PC-3 (cell line): ENCODE measurements around the gene CTNND2. TPM values are rescaled to one million over a fixed set of nuclear protein-coding genes. Genes with fewer than 3 reads are reported as not detected.

Source experiments
- ATAC-seq: fragments of 200-7000 bp; cut with Tn5 transposase; 2 replicates; pipeline ENCODE4 v1.9.1; 2020; ENCODE audit warnings: mild to moderate bottlenecking, moderate library complexity
- BruUV-seq: library from RNA; stranded (reverse); fragments of 400-500 nt; replicated peaks from 2 replicates; lab custom pipeline; 2021; lab: Mats Ljungman, UMichigan
- CTCF ChIA-PET: fragments of 300-600 bp; sonication (Branson Sonifier 250); formaldehyde crosslinking; loops from one replicate; lab custom pipeline; 2022; ENCODE audit warnings: antibody characterized with exemption; lab: Charles Lee
- POLR2A ChIA-PET: fragments of 300-600 bp; sonication (Branson Sonifier 250); formaldehyde crosslinking; loops from one replicate; lab custom pipeline; 2022; ENCODE audit warnings: antibody characterized with exemption; ENCODE audit not compliant: unreplicated experiment; lab: Charles Lee
- DNase-seq: peaks from one replicate; pipeline ENCODE4 v3.0.0-alpha.2; 2015
- H2AFZ ChIP-seq: fragments of 300-600 bp; sonication (generic); 2 replicates; pipeline ENCODE4 v1.6.0; 2016; ENCODE audit warnings: antibody characterized with exemption, low read length
- H3F3A ChIP-seq: fragments of 300-600 bp; sonication (generic); one replicate; pipeline ENCODE4 v1.6.0; 2017; ENCODE audit warnings: antibody characterized with exemption, low read length, control low read depth, mild to moderate bottlenecking; ENCODE audit not compliant: unreplicated experiment
- H3K27ac ChIP-seq: fragments of 300-600 bp; sonication (generic); 2 replicates; pipeline ENCODE4 v1.5.1; 2016; ENCODE audit warnings: mild to moderate bottlenecking, low read length
- H3K27me3 ChIP-seq: fragments of 300-600 bp; sonication (generic); 2 replicates; pipeline ENCODE4 v1.6.1; 2016; ENCODE audit warnings: low read length, mixed read lengths
- H3K36me3 ChIP-seq: fragments of 300-600 bp; sonication (generic); 2 replicates; pipeline ENCODE4 v1.6.1; 2016; ENCODE audit warnings: low read depth, mixed run types, low read length, mixed read lengths
- H3K4me1 ChIP-seq: fragments of 300-600 bp; sonication (generic); 2 replicates; pipeline ENCODE4 v1.5.1; 2016; ENCODE audit warnings: low read length; ENCODE audit not compliant: insufficient read depth
- H3K4me2 ChIP-seq: fragments of 300-600 bp; sonication (generic); 2 replicates; pipeline ENCODE4 v1.6.0; 2016; ENCODE audit warnings: low read length
- H3K4me3 ChIP-seq: fragments of 300-600 bp; sonication (generic); 2 replicates; pipeline ENCODE4 v1.5.1; 2016; ENCODE audit warnings: mild to moderate bottlenecking, low read length, mixed read lengths
- H3K79me2 ChIP-seq: fragments of 300-600 bp; sonication (generic); 2 replicates; pipeline ENCODE4 v1.6.1; 2017; ENCODE audit warnings: low read length, mixed read lengths
- H3K9ac ChIP-seq: fragments of 300-600 bp; sonication (generic); 2 replicates; pipeline ENCODE4 v1.6.0; 2016; ENCODE audit warnings: mild to moderate bottlenecking, low read length
- H3K9me2 ChIP-seq: fragments of 300-600 bp; sonication (generic); replicated peaks from 2 replicates; pipeline ENCODE4 v1.6.1; 2016; ENCODE audit warnings: mixed run types, low read length, mixed read lengths
- H3K9me3 ChIP-seq: fragments of 300-600 bp; sonication (generic); 2 replicates; pipeline ENCODE4 v1.6.1; 2016; ENCODE audit warnings: low read length, mixed read lengths
- H4K20me1 ChIP-seq: fragments of 300-600 bp; sonication (generic); 2 replicates; pipeline ENCODE4 v1.6.1; 2016; ENCODE audit warnings: low read length, mixed read lengths
- CTCF ChIP-seq: fragments of 300-600 bp; sonication (generic); conservative IDR thresholded peaks from 2 replicates; pipeline ENCODE4 v1.5.1; 2017; ENCODE audit warnings: antibody characterized with exemption, low read depth, mild to moderate bottlenecking, low read length
- EZH2 ChIP-seq: fragments of 300-600 bp; sonication (generic); IDR thresholded peaks from one replicate; pipeline ENCODE4 v1.6.1; 2017; ENCODE audit warnings: antibody characterized with exemption, mild to moderate bottlenecking, low read length; ENCODE audit not compliant: unreplicated experiment
- EZH2phosphoT487 ChIP-seq: fragments of 300-600 bp; sonication (generic); IDR thresholded peaks from 2 replicates; pipeline ENCODE4 v1.6.1; 2018; ENCODE audit warnings: mild to moderate bottlenecking, antibody characterized with exemption, low read length, borderline replicate concordance
- intact Hi-C: fragments of 100-400 bp; cut with micrococcal nuclease; formaldehyde crosslinking; loops from 2 replicates; pipeline ENCODE4 v1.9.0; 2023
- total RNA-seq: library from RNA; depleted of rRNA; stranded (reverse); fragments of >200 nt; gene quantifications from 2 replicates; pipeline ENCODE4 v1.2.3, GENCODE V29; 2014

The CTNND2 gene
- total RNA-seq, 1 experiment from 2014 or later: 1.8 TPM

DNA sequence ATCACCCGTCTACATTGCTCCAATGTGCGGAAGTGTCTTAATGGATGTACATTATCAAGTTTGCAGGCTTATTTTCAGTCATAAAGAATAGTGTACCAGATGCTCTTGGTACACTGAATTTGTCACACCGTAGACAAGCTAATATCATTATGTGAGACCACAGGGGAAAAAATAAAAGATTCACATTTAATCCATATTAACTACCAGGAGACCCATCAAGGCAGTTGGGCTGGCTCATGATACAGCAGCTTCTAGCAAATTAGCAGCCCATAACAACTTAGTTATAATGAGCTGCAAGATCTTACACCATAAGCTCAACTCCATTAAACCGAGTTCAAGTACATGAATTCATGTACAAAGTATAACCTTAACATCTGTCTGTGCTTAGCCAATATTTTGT is 324.9 kb downstream of the CTNND2 start:
- Histone ChIP-seq H3K4me3 (no peak overlapping the region), H3K79me2 (no peaks in the 10 kb centered on the region), H3K27me3 (peaks cover 19% of the 10 kb centered on the region; the same call in 1 of the 2 replicates), H3K36me3 (no peaks in the 10 kb centered on the region), H3F3A (no peaks in the 10 kb centered on the region), H3K4me2 (no peak overlapping the region), H2AFZ (no peak overlapping the region), H4K20me1 (no peaks in the 10 kb centered on the region), H3K9me3 (no peaks in the 10 kb centered on the region), H3K27ac (no peak overlapping the region), H3K9me2 (no peaks in the 10 kb centered on the region), H3K4me1 (peaks cover 3% of the 10 kb centered on the region; the same call in 1 of the 2 replicates), H3K9ac (no peak overlapping the region)
- DNase-seq (no peak), ATAC-seq (no peak)
- ChIA-PET CTCF (no interaction called here), POLR2A (no interaction called here)
- TF ChIP-seq EZH2 (no peak), CTCF (no peak), EZH2phosphoT487 (no peak)
- BruUV-seq: no TSS peak
- intact Hi-C loops: no loop called here

DNA sequence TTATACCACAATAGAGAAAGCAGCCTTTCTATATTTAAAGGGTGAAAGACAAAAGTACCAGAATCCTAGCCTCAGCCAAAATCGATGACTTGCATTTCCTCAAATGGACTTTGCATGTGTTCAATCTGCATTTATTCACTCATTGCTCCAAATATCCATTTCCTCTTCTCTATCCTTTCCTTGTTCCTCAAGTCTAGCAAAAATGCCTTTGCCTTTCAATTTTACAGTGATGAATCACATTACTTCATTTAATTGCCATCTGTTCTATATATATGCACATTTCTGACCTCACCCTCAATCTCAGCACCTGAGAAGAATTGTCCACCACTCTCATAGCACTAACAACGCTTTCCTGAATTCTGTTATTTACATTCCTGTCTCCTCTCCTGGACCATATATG is 329.5 kb downstream of the CTNND2 start:
- Histone ChIP-seq H3K79me2 (no peaks in the 10 kb centered on the region), H4K20me1 (no peaks in the 10 kb centered on the region), H3K27ac (no peak overlapping the region), H3K4me1 (no peaks in the 10 kb centered on the region), H3K4me3 (no peak overlapping the region), H3K27me3 (peaks cover 13% of the 10 kb centered on the region), H3K4me2 (no peak overlapping the region), H3K9me2 (no peaks in the 10 kb centered on the region), H3K36me3 (no peaks in the 10 kb centered on the region), H2AFZ (no peak overlapping the region), H3F3A (no peaks in the 10 kb centered on the region), H3K9ac (no peak overlapping the region), H3K9me3 (no peaks in the 10 kb centered on the region)
- no peak for TF ChIP-seq CTCF
- TF ChIP-seq EZH2: no peak
- BruUV-seq: no TSS peak
- no peak for DNase-seq
- ChIA-PET CTCF (no interaction called here), POLR2A (no interaction called here)
- intact Hi-C loops: no loop called here
- no peak for ATAC-seq

DNA sequence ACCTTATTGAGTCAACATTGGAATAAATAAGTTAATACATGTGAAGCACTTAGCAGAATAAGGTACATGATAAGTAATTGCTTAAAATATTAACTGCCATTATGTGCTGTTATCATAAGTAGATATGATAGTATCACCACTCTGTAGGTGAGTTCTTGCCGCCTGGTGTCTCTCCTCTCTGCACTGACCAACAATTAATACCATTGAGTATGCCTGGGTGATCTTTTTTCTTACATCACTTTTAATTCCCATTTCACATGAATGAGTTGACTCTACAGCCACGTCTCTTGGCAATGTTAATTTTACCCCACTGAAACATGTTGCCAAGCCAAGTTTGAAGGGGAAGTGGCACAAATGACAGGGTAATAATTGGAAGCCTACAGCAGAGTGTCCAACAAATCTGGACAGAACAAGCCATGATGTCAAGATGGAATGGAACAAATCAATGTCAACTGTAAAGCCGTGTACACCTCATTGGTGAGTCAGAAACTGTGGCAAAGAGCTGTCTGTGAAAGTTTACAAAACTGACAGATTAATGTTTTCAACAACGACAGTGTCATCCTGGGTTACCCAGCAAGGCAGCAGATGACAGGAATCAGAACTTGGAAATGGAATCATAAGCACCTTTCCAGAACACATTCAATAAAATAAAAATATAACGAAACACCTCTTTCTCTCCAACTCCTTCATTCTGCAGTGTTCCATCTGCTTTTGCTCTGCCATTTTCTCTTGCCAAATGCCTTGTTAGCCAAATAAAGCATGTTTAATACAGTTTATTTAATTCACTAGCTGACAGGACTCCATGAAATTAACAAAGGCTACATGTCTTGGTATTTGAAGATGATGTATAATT is 330.9 kb downstream of the CTNND2 start:
- H3K9ac ChIP-seq: no peak overlapping the region

More for the DNA sequence above, 330.9 kb downstream of the CTNND2 start:
- no peaks in the 10 kb centered on the region for H3K9me3 ChIP-seq
- ChIA-PET CTCF (no interaction called here), POLR2A (no interaction called here)
- no peak overlapping the region for H3K4me2 ChIP-seq
- no peak for ATAC-seq
- no peaks in the 10 kb centered on the region for H3K79me2 ChIP-seq
- no peaks in the 10 kb centered on the region for H3K36me3 ChIP-seq
- H2AFZ ChIP-seq: no peak overlapping the region
- TF ChIP-seq EZH2 (no peak), EZH2phosphoT487 (no peak), CTCF (no peak)
- H4K20me1 ChIP-seq: no peaks in the 10 kb centered on the region
- H3K4me1 ChIP-seq: no peaks in the 10 kb centered on the region
- no peak for DNase-seq
- intact Hi-C loops: no loop called here
- no peaks in the 10 kb centered on the region for H3K9me2 ChIP-seq
- H3K27me3 ChIP-seq: peaks cover 14% of the 10 kb centered on the region
- BruUV-seq: no TSS peak
- no peaks in the 10 kb centered on the region for H3F3A ChIP-seq
- H3K4me3 ChIP-seq: no peak overlapping the region
- H3K27ac ChIP-seq: no peak overlapping the region
